HepG2 (cell line): ENCODE data around the gene NEURL1B. TPM values are rescaled to one million over a fixed set of nuclear protein-coding genes. Genes with fewer than 3 reads are reported as not detected.

ENCODE experiments used
- ATAC-seq: fragments of 200-7000 bp; cut with Tn5 transposase; 3 replicates; pipeline ENCODE4 v1.9.1; 2020; ENCODE audit warnings: mild to moderate bottlenecking, moderate library complexity
- BruUV-seq: library from RNA; stranded (reverse); fragments of 400-500 nt; replicated peaks from 2 replicates; lab custom pipeline; 2021; lab: Mats Ljungman, UMichigan
- CTCF ChIA-PET: fragments of 300-600 bp; formaldehyde crosslinking; extraction: SDS; loops from one replicate; lab custom pipeline; 2021; ENCODE audit warnings: low total read pairs, inconsistent platforms, low intra/inter-chr PET ratio; lab: Yijun Ruan, JAX
- POLR2A ChIA-PET: fragments of 350-600 bp; sonication (Branson Sonifier 250); formaldehyde crosslinking; loops from one replicate; lab custom pipeline; 2020; ENCODE audit warnings: antibody characterized with exemption, inconsistent platforms; lab: Yijun Ruan, JAX
- DNase-seq: peaks from one replicate; pipeline ENCODE4 v3.0.0-alpha.2; 2015; ENCODE audit warnings: low spot score
- FAIRE-seq: peaks from 3 replicates; lab custom pipeline; 2011; peaks lifted over from hg19 to GRCh38; lab: Jason Lieb, UNC
- H2AFZ ChIP-seq: one replicate; pipeline ENCODE4 v1.6.1; 2011; ENCODE audit warnings: low read length, inconsistent platforms
- H3K27ac ChIP-seq: fragments of 300-600 bp; 3 replicates; pipeline ENCODE4 v1.8.0; 2011; ENCODE audit warnings: mixed run types, mild to moderate bottlenecking, mixed read lengths, low read length, inconsistent platforms; ENCODE audit not compliant: insufficient read depth; ENCODE audit errors: extremely low read length
- H3K27me3 ChIP-seq, 2 experiments: fragments of 200-600 bp in 1 of 2; 2 replicates in 1 of 2; 3 replicates in 1 of 2; pipeline versions ENCODE4 v1.6.0 to v1.8.0; 2011; ENCODE audit warnings: low read length in 2 of 2, mild to moderate bottlenecking in 2 of 2, moderate library complexity in 2 of 2, inconsistent platforms in 1 of 2; ENCODE audit not compliant: insufficient read depth in 2 of 2, control insufficient read depth in 1 of 2
- H3K36me3 ChIP-seq, 2 experiments: fragments of 200-600 bp in 1 of 2; replicated peaks in 1 of 2; 2 replicates in 1 of 2; 3 replicates in 1 of 2; pipeline versions ENCODE4 v1.5.1 to v1.8.0; 2011; ENCODE audit warnings: low read length in 2 of 2, inconsistent platforms in 1 of 2; ENCODE audit not compliant: insufficient read depth in 2 of 2, control insufficient read depth in 1 of 2
- H3K4me1 ChIP-seq: 2 replicates; pipeline ENCODE4 v1.5.1; 2012; ENCODE audit warnings: low read length, inconsistent platforms; ENCODE audit not compliant: insufficient read depth
- H3K4me2 ChIP-seq: 2 replicates; pipeline ENCODE4 v1.6.0; 2011; ENCODE audit warnings: low read depth, low read length, inconsistent platforms
- H3K4me3 ChIP-seq, 3 experiments: fragments of 200-600 bp in 1 of 3; sonication (generic), shearing (Covaris generic) in 1 of 3; replicated peaks in 1 of 3; 2 replicates each; pipeline ENCODE4 v1.5.1; 2011 to 2016; ENCODE audit warnings: low read length in 3 of 3, inconsistent platforms in 2 of 3, low read depth in 2 of 3, mild to moderate bottlenecking in 2 of 3, control low read depth in 1 of 3, mixed read lengths in 1 of 3; ENCODE audit not compliant: insufficient read depth in 1 of 3
- H3K79me2 ChIP-seq: one replicate; pipeline ENCODE4 v1.6.1; 2011; ENCODE audit warnings: low read length, inconsistent platforms; ENCODE audit not compliant: insufficient read depth
- H3K9ac ChIP-seq: 2 replicates; pipeline ENCODE4 v1.6.0; 2011; ENCODE audit warnings: mild to moderate bottlenecking, low read depth, low read length, inconsistent platforms; ENCODE audit not compliant: insufficient read depth
- H3K9me3 ChIP-seq: 2 replicates; pipeline ENCODE4 v1.5.1; 2012; ENCODE audit warnings: mild to moderate bottlenecking, low read length
- H4K20me1 ChIP-seq: 2 replicates; pipeline ENCODE4 v1.6.0; 2011; ENCODE audit warnings: inconsistent platforms, mild to moderate bottlenecking, low read length, moderate library complexity; ENCODE audit not compliant: insufficient read depth
- ETV5 ChIP-seq: IDR thresholded peaks from 2 replicates; pipeline ENCODE4 v1.6.1; 2018; ENCODE audit warnings: missing biosample characterization, missing genetic modification reagents, inconsistent platforms, borderline replicate concordance
- YEATS2 ChIP-seq: sonication (generic); formaldehyde crosslinking; IDR thresholded peaks from 2 replicates; pipeline ENCODE4 v1.4.0; 2020; ENCODE audit warnings: missing genetic modification reagents, borderline replicate concordance
- YEATS4 ChIP-seq: sonication (generic); formaldehyde crosslinking; IDR thresholded peaks from 2 replicates; pipeline ENCODE4 v1.4.0; 2020; ENCODE audit warnings: missing genetic modification reagents, borderline replicate concordance
- ZNF205 ChIP-seq: IDR thresholded peaks from 2 replicates; pipeline ENCODE4 v1.6.1; 2018; ENCODE audit warnings: missing biosample characterization, missing genetic modification reagents
- ZNF382 ChIP-seq: sonication (generic); formaldehyde crosslinking; IDR thresholded peaks from 2 replicates; pipeline ENCODE4 v1.5.0; 2020; ENCODE audit warnings: missing genetic modification reagents, mild to moderate bottlenecking, borderline replicate concordance
- ZNF430 ChIP-seq: sonication (generic); formaldehyde crosslinking; IDR thresholded peaks from 2 replicates; pipeline ENCODE4 v1.9.0; 2021; ENCODE audit warnings: mild to moderate bottlenecking, missing genetic modification reagents
- ZNF577 ChIP-seq: sonication (generic); formaldehyde crosslinking; IDR thresholded peaks from 2 replicates; pipeline ENCODE4 v1.4.0; 2020; ENCODE audit warnings: mild to moderate bottlenecking, low read depth, missing genetic modification reagents, borderline replicate concordance
- ZNF720 ChIP-seq: sonication (generic); formaldehyde crosslinking; IDR thresholded peaks from 2 replicates; pipeline ENCODE4 v1.4.0; 2020; ENCODE audit warnings: missing genetic modification reagents
- WGBS: methylation state at CpG from one replicate; pipeline ENCODE4 v1.1.6; 2017; ENCODE audit warnings: low lambda C conversion rate; 5-methylcytosine and 5-hydroxymethylcytosine counted together
- in situ Hi-C: cut with HindIII; loops from 2 replicates; pipeline ENCODE4 v1.10.0; 2017; ENCODE audit warnings: low pct_unique_long_range_greater_than_20kb; ENCODE audit not compliant: extremely low pct_ligation_motif_present
- intact Hi-C: fragments of 100-400 bp; cut with micrococcal nuclease; formaldehyde crosslinking; loops from one replicate; pipeline ENCODE4 v1.10.0; 2022; ENCODE audit not compliant: unreplicated experiment
- polyA plus RNA-seq, 8 experiments: library from polyadenylated mRNA; depleted of rRNA in 3 of 8; stranded (reverse) in 7 of 8; unstranded in 1 of 8; fragments of >200 nt; fragmentation: Illumina TruSeq in 4 of 8; extraction: Trizol in 4 of 8; gene quantifications; 2 replicates each; pipeline versions ENCODE4 v1.2.1 to v1.2.3, GENCODE V29; 2011 to 2016; ENCODE audit warnings: low read depth in 4 of 8, missing spikeins in 1 of 8, mixed read lengths in 1 of 8; ENCODE audit not compliant: insufficient read depth in 1 of 8
- total RNA-seq, 5 experiments: library from RNA; depleted of rRNA; stranded (reverse); fragments of >200 nt; fragmentation: Illumina TruSeq; extraction: Trizol; gene quantifications; 2 replicates each; pipeline ENCODE4 v1.2.3, GENCODE V29; 2016; ENCODE audit warnings: low read depth in 1 of 5

NEURL1B gene
- total and polyA plus RNA-seq, 2 of the 13 experiments (the other 11 are each of a cell fraction or from before 2014, with no cell fraction given) = 0.09 to 0.13 TPM

DNA sequence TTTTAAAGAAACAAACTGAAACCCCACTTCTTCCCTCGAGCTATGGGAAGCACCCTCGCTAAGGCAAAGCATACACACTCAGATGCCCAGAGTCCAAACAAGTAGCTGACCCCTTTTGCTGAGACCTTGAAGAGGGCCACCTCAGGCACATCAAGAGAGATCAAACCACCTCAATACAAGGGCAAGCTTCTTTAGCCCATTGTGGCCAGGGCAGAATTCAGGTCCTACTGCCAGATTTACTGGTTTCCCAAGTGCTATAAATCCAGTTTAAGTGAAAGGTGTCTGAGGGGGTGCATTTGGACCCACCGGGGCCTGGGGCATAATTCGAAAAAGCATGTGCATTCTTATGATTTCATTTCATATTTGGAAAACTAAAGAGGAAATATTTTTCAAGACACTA is 40.4 kb downstream of the NEURL1B start (continued):
- TF ChIP-seq ETV5 (CRISPR knock-in tag) (no peak), ZNF430 (CRISPR knock-in tag) (no peak)

DNA sequence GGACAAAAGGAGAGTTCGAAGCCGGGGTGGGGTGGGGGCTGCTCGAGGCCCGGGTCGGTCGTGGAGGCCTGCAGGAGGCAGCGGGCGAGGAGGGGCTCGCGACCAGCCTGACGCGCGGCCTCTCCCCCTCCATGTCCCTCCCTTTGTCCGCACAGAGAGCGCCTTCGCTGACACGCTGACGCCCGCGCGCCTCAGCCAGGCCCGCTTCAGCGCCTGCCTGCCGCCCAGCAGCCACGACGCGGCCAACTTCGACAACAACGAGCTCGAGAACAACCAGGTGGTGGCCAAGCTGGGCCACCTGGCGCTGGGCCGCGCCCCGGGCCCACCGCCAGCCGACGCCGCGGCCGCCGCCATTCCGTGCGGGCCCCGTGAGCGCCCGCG is 42.2 kb downstream of the NEURL1B start:
- no peak for ATAC-seq
- DNase-seq = no peak
- Histone ChIP-seq H4K20me1 (no peaks in the 10 kb centered on the region), H3K4me3 (no peak overlapping the region), H3K27me3 (peaks cover 0 to 9% of the 10 kb centered on the region in 2 experiments; a peak in 1 of 5 replicates), H3K9ac (no peak overlapping the region), H3K79me2 (no peaks in the 10 kb centered on the region), H3K9me3 (no peaks in the 10 kb centered on the region), H3K4me1 (peaks cover 13% of the 10 kb centered on the region), H2AFZ (no peak overlapping the region), H3K36me3 (no peaks in the 10 kb centered on the region), H3K27ac (no peak overlapping the region), H3K4me2 (no peak overlapping the region)
- intact Hi-C loops (loop anchor here (10.0 kb wide), 1 partner anchor 358 kb away; no protein-coding TSS in a partner anchor), in situ Hi-C loops (no loop called here)
- ChIA-PET CTCF (no interaction called here), POLR2A (no interaction called here)
- BruUV-seq = no TSS peak
- FAIRE-seq = no peak
- 93% methylated on average over 47 of the region's 47 CpGs for WGBS
- no peak for TF ChIP-seq YEATS4
- TF ChIP-seq YEATS2 (CRISPR knock-in tag) = no peak
- no peak for TF ChIP-seq ZNF720
- TF ChIP-seq ZNF577 = no peak
- TF ChIP-seq ZNF382 (CRISPR knock-in tag) = no peak
- no peak for TF ChIP-seq ZNF205 (CRISPR knock-in tag)
- TF ChIP-seq, all 625 proteins: peak for 0
